HepG2 (cell line): ENCODE data around the gene KLHL30. TPM values are rescaled to one million over a fixed set of nuclear protein-coding genes. Genes with fewer than 3 reads are reported as not detected.

Source experiments
- ARID5B ChIP-seq: IDR thresholded peaks from 2 replicates; pipeline ENCODE4 v1.4.0; 2020; ENCODE audit warnings: mild to moderate bottlenecking, missing genetic modification reagents
- BCL6 ChIP-seq: IDR thresholded peaks from 2 replicates; pipeline ENCODE4 v1.6.1; 2016; ENCODE audit warnings: missing genetic modification reagents, missing compliant biosample characterization
- CEBPG ChIP-seq: IDR thresholded peaks from 2 replicates; pipeline ENCODE4 v1.6.1; 2016
- CERS6 ChIP-seq: sonication (generic); formaldehyde crosslinking; IDR thresholded peaks from 2 replicates; pipeline ENCODE4 v1.5.0; 2020; ENCODE audit warnings: missing genetic modification reagents
- GABPB1 ChIP-seq: IDR thresholded peaks from 2 replicates; pipeline ENCODE4 v1.6.1; 2016; ENCODE audit warnings: mild to moderate bottlenecking, missing genetic modification reagents, moderate library complexity, missing compliant biosample characterization
- KLF6 ChIP-seq: IDR thresholded peaks from 2 replicates; pipeline ENCODE4 v1.8.0; 2016; ENCODE audit warnings: missing biosample characterization, missing genetic modification reagents
- MAFF ChIP-seq: IDR thresholded peaks from 2 replicates; pipeline ENCODE4 v1.6.1; 2011; ENCODE audit warnings: low read depth, low read length, improper control_type of control experiment
- MYNN ChIP-seq: sonication (generic); formaldehyde crosslinking; IDR thresholded peaks from 2 replicates; pipeline ENCODE4 v1.4.0; 2020; ENCODE audit warnings: mild to moderate bottlenecking, low read depth, missing genetic modification reagents
- POLR2A ChIP-seq, 2 experiments: IDR thresholded peaks; 2 replicates each; pipeline ENCODE4 v1.6.1; 2011; ENCODE audit warnings: low read depth in 2 of 2, low read length in 2 of 2, mild to moderate bottlenecking in 1 of 2, moderate library complexity in 1 of 2; ENCODE audit not compliant: insufficient read depth in 1 of 2
- PRDM10 ChIP-seq: sonication (generic); formaldehyde crosslinking; IDR thresholded peaks from 2 replicates; pipeline ENCODE4 v1.4.0; 2020; ENCODE audit warnings: low read depth, missing genetic modification reagents
- PRMT3 ChIP-seq: sonication (generic); formaldehyde crosslinking; IDR thresholded peaks from 2 replicates; pipeline ENCODE4 v1.8.1; 2022; ENCODE audit warnings: low read depth, mild to moderate bottlenecking, moderate library complexity, missing genetic modification reagents, borderline replicate concordance
- SP5 ChIP-seq: IDR thresholded peaks from 2 replicates; pipeline ENCODE4 v1.6.1; 2016; ENCODE audit warnings: low read depth, borderline replicate concordance
- TFDP1 ChIP-seq: IDR thresholded peaks from 2 replicates; pipeline ENCODE4 v1.6.1; 2016; ENCODE audit warnings: missing compliant biosample characterization, missing genetic modification reagents, borderline replicate concordance
- ZNF180 ChIP-seq: sonication (generic); formaldehyde crosslinking; IDR thresholded peaks from 2 replicates; pipeline ENCODE4 v1.4.0; 2020; ENCODE audit warnings: low read depth, missing genetic modification reagents, borderline replicate concordance
- ZNF335 ChIP-seq: sonication (generic); formaldehyde crosslinking; IDR thresholded peaks from 2 replicates; pipeline ENCODE4 v1.4.0; 2020; ENCODE audit warnings: missing genetic modification reagents
- ZNF556 ChIP-seq: sonication (generic); formaldehyde crosslinking; IDR thresholded peaks from 2 replicates; pipeline ENCODE4 v1.4.0; 2020; ENCODE audit warnings: mild to moderate bottlenecking, missing genetic modification reagents, borderline replicate concordance
- ZNF564 ChIP-seq: sonication (generic); formaldehyde crosslinking; IDR thresholded peaks from 2 replicates; pipeline ENCODE4 v1.8.1; 2023; ENCODE audit warnings: mild to moderate bottlenecking, missing genetic modification reagents
- ZNF800 ChIP-seq: sonication (generic); formaldehyde crosslinking; IDR thresholded peaks from 2 replicates; pipeline ENCODE4 v1.4.0; 2020; ENCODE audit warnings: missing genetic modification reagents
- polyA plus RNA-seq, 8 experiments: library from polyadenylated mRNA; depleted of rRNA in 3 of 8; stranded (reverse) in 7 of 8; unstranded in 1 of 8; fragments of >200 nt; fragmentation: Illumina TruSeq in 4 of 8; extraction: Trizol in 4 of 8; gene quantifications; 2 replicates each; pipeline versions ENCODE4 v1.2.1 to v1.2.3, GENCODE V29; 2011 to 2016; ENCODE audit warnings: low read depth in 4 of 8, missing spikeins in 1 of 8, mixed read lengths in 1 of 8; ENCODE audit not compliant: insufficient read depth in 1 of 8
- total RNA-seq, 5 experiments: library from RNA; depleted of rRNA; stranded (reverse); fragments of >200 nt; fragmentation: Illumina TruSeq; extraction: Trizol; gene quantifications; 2 replicates each; pipeline ENCODE4 v1.2.3, GENCODE V29; 2016; ENCODE audit warnings: low read depth in 1 of 5

The KLHL30 gene
- total and polyA plus RNA-seq, 2 of the 13 experiments (the other 11 are each of a cell fraction or from before 2014, with no cell fraction given), result 0.05 TPM; not detected in 1

- TF ChIP-seq ARID5B (CRISPR knock-in tag) (no peak), TFDP1 (CRISPR knock-in tag) (no peak), MYNN (CRISPR knock-in tag) (no peak), MAFF (no peak), KLF6 (no peak), PRDM10 (CRISPR knock-in tag) (no peak), PRMT3 (CRISPR knock-in tag) (no peak), ZNF556 (CRISPR knock-in tag) (no peak), CERS6 (CRISPR knock-in tag) (no peak), ZNF564 (CRISPR knock-in tag) (no peak), ZNF800 (CRISPR knock-in tag) (no peak), POLR2A (IDR thresholded peaks at IDR 0.05; ENCODE audit: insufficient read depth in 1 of 2, low read depth in 2 of 2, low read length in 2 of 2) (no peak), GABPB1 (CRISPR knock-in tag) (no peak; the same call in 1 of the 2 replicates), BCL6 (CRISPR knock-in tag) (no peak; the same call in 1 of the 2 replicates), ZNF180 (no peak), SP5 (no peak), ZNF335 (CRISPR knock-in tag) (peak; percentile 94), CEBPG (no peak)
Measured at GRCh38 chr2:238127165-238128060, 11.1 kb upstream of the KLHL30 start (continued).
